ENCODE measurements around the gene ZBTB7C.
"Not testable (repeated sequence)": the region's sequence is repeated elsewhere in the genome, so short reads cannot be mapped to it uniquely, and the experiment has no call there.

ZBTB7C gene

GRCh38 chr18:48450685-48451084 lies 41.5 kb upstream of the ZBTB7C start:
- no peak overlapping the region for H3K27ac ChIP-seq
- TF ChIP-seq ZFX (IDR thresholded peaks at IDR 0.05) (no peak), CTCF (conservative IDR thresholded peaks at IDR 0.05) (no peak)

GRCh38 chr18:48446582-48447225 lies 37.5 kb upstream of the ZBTB7C start:
- TF ChIP-seq ZFX (IDR thresholded peaks at IDR 0.05) (no peak), CTCF (conservative IDR thresholded peaks at IDR 0.05) (peak; percentile 89)

GRCh38 chr18:48445540-48445939 lies 36.4 kb upstream of the ZBTB7C start:
- no peak for TF ChIP-seq ZFX (IDR thresholded peaks at IDR 0.05)
- TF ChIP-seq CTCF (conservative IDR thresholded peaks at IDR 0.05) = peak; percentile 88
- peak overlapping the region; percentile 41 for H3K27ac ChIP-seq

More at GRCh38 chr18:48446582-48447225, 37.5 kb upstream of the ZBTB7C start:
- H3K27ac ChIP-seq = peak overlapping the region; percentile 20; the same call in 1 of the 2 replicates

GRCh38 chr18:48442761-48443160 lies 33.6 kb upstream of the ZBTB7C start:
- TF ChIP-seq CTCF (conservative IDR thresholded peaks at IDR 0.05) = no peak
- TF ChIP-seq ZFX (IDR thresholded peaks at IDR 0.05) = no peak
- no peak overlapping the region for H3K27ac ChIP-seq

GRCh38 chr18:48441405-48441881 lies 32.3 kb upstream of the ZBTB7C start:
- no peak overlapping the region for H3K27ac ChIP-seq
- no peak for TF ChIP-seq ZFX (IDR thresholded peaks at IDR 0.05)
- TF ChIP-seq CTCF (conservative IDR thresholded peaks at IDR 0.05) = no peak

- no peak overlapping the region for H3K27ac ChIP-seq
- no peak for TF ChIP-seq ZFX (IDR thresholded peaks at IDR 0.05)
- no peak for TF ChIP-seq CTCF (conservative IDR thresholded peaks at IDR 0.05)
These were observed 31.7 kb upstream of the ZBTB7C start for GRCh38 chr18:48440924-48441323.

- no peak for TF ChIP-seq ZFX (IDR thresholded peaks at IDR 0.05)
- TF ChIP-seq CTCF (conservative IDR thresholded peaks at IDR 0.05) = no peak
These were observed 27.7 kb upstream of the ZBTB7C start for GRCh38 chr18:48436907-48437306.

GRCh38 chr18:48434382-48434781 lies 25.2 kb upstream of the ZBTB7C start:
- H3K27ac ChIP-seq = not testable (repeated sequence)

More at GRCh38 chr18:48436907-48437306, 27.7 kb upstream of the ZBTB7C start:
- no peak overlapping the region for H3K27ac ChIP-seq
